ENCODE measurements around the gene CBR3. TPM values are rescaled to one million over a fixed set of nuclear protein-coding genes. Genes with fewer than 3 reads are reported as not detected.

The CBR3 gene
- total RNA-seq, 1 donor: 4.1 TPM

- H3K4me3 ChIP-seq (ENCODE audit: low read length): no peak overlapping the region
- no peaks in the 10 kb centered on the region for H3K9me3 ChIP-seq (ENCODE audit: low read depth, low read length)
- H3K4me1 ChIP-seq (ENCODE audit: insufficient read depth, low read length): peaks cover 50% of the 10 kb centered on the region
- no peaks in the 10 kb centered on the region for H3K27me3 ChIP-seq (ENCODE audit: insufficient read depth, low read length)
Measured at GRCh38 chr21:36175771-36176565, 41.1 kb downstream of the CBR3 start.

DNA sequence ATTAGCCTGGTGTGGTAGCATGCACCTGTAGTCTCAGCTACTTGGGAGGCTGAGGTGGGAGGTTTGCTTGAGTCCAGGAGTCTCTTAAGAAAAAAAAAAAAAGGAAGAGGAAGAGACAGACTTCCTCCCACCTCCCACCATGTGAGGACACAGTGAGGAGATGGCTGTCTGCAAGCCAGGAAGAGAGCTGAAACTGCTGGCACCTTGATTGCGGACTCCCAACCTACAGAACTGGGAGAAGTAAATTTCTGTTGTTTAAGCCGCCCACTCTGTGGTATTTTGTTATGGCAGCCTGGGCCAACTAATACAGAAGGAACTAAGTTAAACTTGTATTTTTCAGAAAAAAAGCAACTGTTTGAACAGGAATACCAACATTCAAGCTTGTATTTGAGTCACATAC, 43.5 kb downstream of the CBR3 start:
- Histone ChIP-seq H3K4me1 (ENCODE audit: insufficient read depth, low read length) (peaks cover 51% of the 10 kb centered on the region), H3K27me3 (ENCODE audit: insufficient read depth, low read length) (no peaks in the 10 kb centered on the region)

DNA sequence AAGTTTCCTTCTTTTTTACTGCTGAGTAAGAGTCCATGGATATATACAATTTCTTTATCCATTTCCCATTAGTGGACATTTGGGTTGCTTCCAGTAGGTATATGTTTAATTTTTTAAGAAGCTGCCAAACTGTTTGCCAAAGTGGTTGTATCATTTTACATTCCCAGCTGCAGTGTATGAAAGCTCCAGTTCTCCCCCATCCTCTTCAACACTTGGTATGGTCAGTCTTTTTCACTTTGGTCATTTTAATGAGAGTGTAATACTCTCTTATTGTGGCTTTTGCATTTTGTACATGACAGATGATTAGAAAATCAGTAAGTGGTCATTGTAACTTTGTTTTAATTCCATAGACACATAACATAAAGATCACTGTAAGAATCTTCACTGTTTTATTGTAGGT, 44.3 kb downstream of the CBR3 start:
- H3K9me3 ChIP-seq (ENCODE audit: low read depth, low read length): no peaks in the 10 kb centered on the region
- H3K4me1 ChIP-seq (ENCODE audit: insufficient read depth, low read length): peaks cover 48% of the 10 kb centered on the region
- no peak overlapping the region for H3K4me3 ChIP-seq (ENCODE audit: low read length)
- no peaks in the 10 kb centered on the region for H3K27me3 ChIP-seq (ENCODE audit: insufficient read depth, low read length)

More for the DNA sequence above, 43.5 kb downstream of the CBR3 start:
- no peak overlapping the region for H3K4me3 ChIP-seq (ENCODE audit: low read length)
- no peaks in the 10 kb centered on the region for H3K9me3 ChIP-seq (ENCODE audit: low read depth, low read length)

- Histone ChIP-seq H3K4me1 (ENCODE audit: insufficient read depth, low read length) (peaks cover 54% of the 10 kb centered on the region), H3K4me3 (ENCODE audit: low read length) (no peak overlapping the region), H3K9me3 (ENCODE audit: low read depth, low read length) (no peaks in the 10 kb centered on the region), H3K27me3 (ENCODE audit: insufficient read depth, low read length) (no peaks in the 10 kb centered on the region)
Measured at GRCh38 chr21:36180963-36181362, 46.1 kb downstream of the CBR3 start.

- Histone ChIP-seq H3K9me3 (ENCODE audit: low read depth, low read length) (no peaks in the 10 kb centered on the region), H3K4me3 (ENCODE audit: low read length) (no peak overlapping the region), H3K4me1 (ENCODE audit: insufficient read depth, low read length) (peaks cover 62% of the 10 kb centered on the region), H3K27me3 (ENCODE audit: insufficient read depth, low read length) (no peaks in the 10 kb centered on the region)
Measured at GRCh38 chr21:36183144-36183795, 48.4 kb downstream of the CBR3 start.

- no peaks in the 10 kb centered on the region for H3K9me3 ChIP-seq (ENCODE audit: low read depth, low read length)
- H3K4me1 ChIP-seq (ENCODE audit: insufficient read depth, low read length): peaks cover 62% of the 10 kb centered on the region
- H3K4me3 ChIP-seq (ENCODE audit: low read length): no peak overlapping the region
- no peaks in the 10 kb centered on the region for H3K27me3 ChIP-seq (ENCODE audit: insufficient read depth, low read length)
Measured at GRCh38 chr21:36184545-36184944, 49.7 kb downstream of the CBR3 start.

- Histone ChIP-seq H3K27me3 (ENCODE audit: insufficient read depth, low read length) (no peaks in the 10 kb centered on the region), H3K4me1 (ENCODE audit: insufficient read depth, low read length) (peaks cover 62% of the 10 kb centered on the region), H3K9me3 (ENCODE audit: low read depth, low read length) (no peaks in the 10 kb centered on the region), H3K4me3 (ENCODE audit: low read length) (no peak overlapping the region)
Measured at GRCh38 chr21:36185523-36185922, 50.6 kb downstream of the CBR3 start.

DNA sequence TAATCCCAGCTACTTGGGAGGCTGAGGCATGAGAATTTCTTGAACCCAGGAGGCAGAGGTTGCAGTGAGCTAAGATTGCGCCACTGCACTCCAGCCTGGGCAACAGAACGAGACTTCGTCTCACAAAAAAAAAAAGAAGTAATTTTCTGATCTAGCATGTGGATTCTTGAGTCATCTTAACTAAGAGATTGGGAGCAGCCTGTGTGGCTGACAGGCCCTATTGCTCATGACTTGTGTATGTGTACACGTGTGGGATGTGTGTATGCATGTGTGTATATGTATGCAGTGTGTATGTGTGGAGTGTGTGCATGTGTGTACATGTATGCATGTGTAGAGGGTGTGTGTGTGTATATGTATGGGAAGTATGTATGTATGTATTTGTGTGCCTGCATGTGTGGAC, 51.2 kb downstream of the CBR3 start:
- Histone ChIP-seq H3K4me1 (ENCODE audit: insufficient read depth, low read length) (peaks cover 60% of the 10 kb centered on the region), H3K4me3 (ENCODE audit: low read length) (no peak overlapping the region), H3K27me3 (ENCODE audit: insufficient read depth, low read length) (no peaks in the 10 kb centered on the region), H3K9me3 (ENCODE audit: low read depth, low read length) (no peaks in the 10 kb centered on the region)

DNA sequence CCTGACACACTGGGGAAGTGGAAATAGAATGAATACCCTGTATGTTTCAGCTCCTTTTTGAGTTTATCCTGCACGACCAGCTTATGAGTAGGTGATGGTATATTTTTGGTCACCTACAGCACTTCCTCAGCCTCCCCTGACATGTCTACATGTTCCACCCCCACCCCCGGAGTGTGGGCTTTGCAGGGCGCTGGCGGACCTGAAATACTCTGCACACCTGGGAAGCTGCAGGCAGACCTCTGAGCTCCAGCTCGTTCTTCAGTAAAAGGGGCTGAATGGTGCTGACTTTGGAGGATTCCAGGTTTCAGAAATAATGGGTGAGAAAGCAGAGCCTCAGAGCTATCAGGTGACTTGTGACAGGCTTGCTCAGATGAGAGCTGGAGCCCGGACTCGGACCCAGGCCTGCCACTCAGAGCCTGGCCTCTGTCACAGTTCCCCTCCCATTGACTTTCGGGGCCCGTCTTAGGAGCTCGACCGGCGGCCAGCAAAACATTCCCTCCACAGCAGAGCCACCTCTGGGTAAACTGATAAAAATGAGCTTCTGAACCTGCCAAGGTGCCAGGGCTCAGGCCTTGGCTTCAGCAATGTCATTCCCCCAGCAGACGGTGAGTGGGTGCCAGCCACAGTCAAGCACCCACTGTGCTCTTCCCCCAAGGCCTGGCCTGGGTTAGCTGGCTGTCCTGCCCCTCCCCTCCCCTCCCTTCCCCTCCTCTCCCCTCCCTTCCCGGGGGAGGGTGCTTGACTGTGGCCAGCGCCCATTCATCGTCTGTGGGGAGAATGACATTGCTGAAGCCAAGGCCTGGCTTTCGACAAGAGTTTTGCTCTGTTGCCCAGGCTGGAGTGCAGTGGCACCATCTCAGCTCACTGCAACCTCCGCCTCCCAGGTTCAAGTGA, 51.9 kb downstream of the CBR3 start:
- H3K4me1 ChIP-seq (ENCODE audit: insufficient read depth, low read length): peaks cover 53% of the 10 kb centered on the region
- no peaks in the 10 kb centered on the region for H3K9me3 ChIP-seq (ENCODE audit: low read depth, low read length)
- H3K4me3 ChIP-seq (ENCODE audit: low read length): no peak overlapping the region
- no peaks in the 10 kb centered on the region for H3K27me3 ChIP-seq (ENCODE audit: insufficient read depth, low read length)

GRCh38 chr21:36188081-36188681, 53.3 kb downstream of the CBR3 start:
- H3K4me3 ChIP-seq (ENCODE audit: low read length): no peak overlapping the region
- H3K4me1 ChIP-seq (ENCODE audit: insufficient read depth, low read length): peaks cover 39% of the 10 kb centered on the region
- no peaks in the 10 kb centered on the region for H3K9me3 ChIP-seq (ENCODE audit: low read depth, low read length)
- H3K27me3 ChIP-seq (ENCODE audit: insufficient read depth, low read length): no peaks in the 10 kb centered on the region

DNA sequence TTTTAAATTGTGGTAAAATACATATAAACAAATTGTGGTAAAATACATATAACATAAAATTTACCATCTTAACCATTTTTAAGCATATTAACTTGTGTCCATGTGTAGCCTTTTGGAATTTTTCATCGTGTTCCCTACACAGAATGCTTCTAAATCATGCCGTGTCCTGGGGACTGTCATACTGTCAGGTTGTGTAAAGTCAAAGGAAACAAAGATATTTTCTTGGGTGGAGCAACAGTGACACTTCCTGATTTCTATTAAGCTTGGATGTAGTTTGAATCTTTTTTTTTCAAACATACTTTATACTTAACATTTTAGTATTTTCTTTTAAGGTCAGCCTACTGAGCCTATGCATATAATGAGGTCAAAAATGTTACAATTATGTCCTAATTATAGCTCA, 54.1 kb downstream of the CBR3 start:
- Histone ChIP-seq H3K27me3 (ENCODE audit: insufficient read depth, low read length) (no peaks in the 10 kb centered on the region), H3K4me1 (ENCODE audit: insufficient read depth, low read length) (peaks cover 32% of the 10 kb centered on the region), H3K9me3 (ENCODE audit: low read depth, low read length) (no peaks in the 10 kb centered on the region), H3K4me3 (ENCODE audit: low read length) (no peak overlapping the region)

DNA sequence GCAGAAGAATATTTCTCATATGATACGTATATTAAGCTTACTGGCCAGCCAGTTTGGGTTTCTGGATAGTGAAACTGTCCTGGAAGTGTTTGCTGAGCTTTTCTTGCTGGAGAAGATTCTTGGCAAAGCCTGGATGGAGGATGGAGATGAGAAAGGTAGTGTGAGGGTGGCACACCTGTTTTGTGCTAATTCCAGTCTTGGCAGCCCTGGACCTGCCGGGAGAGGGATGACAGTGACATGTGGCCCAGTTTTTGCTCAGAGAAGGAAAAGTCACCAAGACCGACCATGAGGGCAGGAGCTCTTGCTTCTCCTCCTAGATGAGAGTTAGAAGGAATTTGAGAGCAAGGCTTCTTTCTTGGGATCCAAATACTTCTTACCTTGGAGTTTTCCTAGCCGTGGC, 55.9 kb downstream of the CBR3 start:
- no peak overlapping the region for H3K4me3 ChIP-seq (ENCODE audit: low read length)
- H3K27me3 ChIP-seq (ENCODE audit: insufficient read depth, low read length): no peaks in the 10 kb centered on the region
- H3K9me3 ChIP-seq (ENCODE audit: low read depth, low read length): no peaks in the 10 kb centered on the region
- H3K4me1 ChIP-seq (ENCODE audit: insufficient read depth, low read length): peaks cover 22% of the 10 kb centered on the region

DNA sequence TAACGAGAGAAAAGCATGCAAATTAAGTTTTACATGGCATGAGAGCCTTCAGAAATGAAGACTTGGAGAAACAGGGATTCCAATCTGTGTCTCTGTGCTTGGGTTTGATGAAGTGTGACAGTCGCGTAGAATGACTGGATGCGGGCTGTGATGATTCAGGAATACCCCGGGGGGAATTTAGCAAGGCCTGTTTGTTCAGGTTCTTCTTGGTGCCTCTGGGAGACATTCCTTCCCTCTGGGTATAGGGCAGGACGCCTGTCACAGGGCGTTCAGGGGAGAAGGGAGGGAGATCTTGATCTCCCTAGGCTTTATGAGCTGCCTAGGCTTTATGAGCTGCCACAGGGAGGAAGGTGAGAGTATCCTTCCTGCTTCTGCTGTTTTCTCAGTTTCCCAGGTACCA, 58.3 kb downstream of the CBR3 start:
- Histone ChIP-seq H3K27me3 (ENCODE audit: insufficient read depth, low read length) (no peaks in the 10 kb centered on the region), H3K9me3 (ENCODE audit: low read depth, low read length) (no peaks in the 10 kb centered on the region), H3K4me3 (ENCODE audit: low read length) (no peak overlapping the region), H3K4me1 (ENCODE audit: insufficient read depth, low read length) (peaks cover 8% of the 10 kb centered on the region)

DNA sequence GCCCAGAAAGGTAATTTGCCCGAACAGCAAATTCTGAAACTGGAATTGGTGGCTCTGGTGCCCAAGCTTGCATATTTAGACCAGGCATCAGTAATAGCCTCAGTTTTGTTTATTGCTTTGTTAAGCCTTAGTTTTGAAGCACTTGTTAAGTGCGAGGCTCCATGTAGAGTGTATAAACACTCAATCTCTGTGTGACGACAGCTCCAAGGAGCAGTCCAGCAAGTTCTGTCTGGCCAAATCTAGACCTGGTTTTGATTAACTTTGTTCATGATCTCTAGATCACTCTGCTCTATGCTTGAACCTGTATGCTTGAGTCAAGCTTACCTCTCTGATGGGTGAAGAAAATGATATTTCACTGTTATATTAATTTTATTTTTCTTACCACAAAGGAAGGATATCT, 59.1 kb downstream of the CBR3 start:
- no peaks in the 10 kb centered on the region for H3K9me3 ChIP-seq (ENCODE audit: low read depth, low read length)
- no peak overlapping the region for H3K4me3 ChIP-seq (ENCODE audit: low read length)
- H3K27me3 ChIP-seq (ENCODE audit: insufficient read depth, low read length): no peaks in the 10 kb centered on the region
- H3K4me1 ChIP-seq (ENCODE audit: insufficient read depth, low read length): peaks cover 3% of the 10 kb centered on the region

GRCh38 chr21:36195613-36196012, 60.7 kb downstream of the CBR3 start:
- Histone ChIP-seq H3K4me1 (ENCODE audit: insufficient read depth, low read length) (no peaks in the 10 kb centered on the region), H3K4me3 (ENCODE audit: low read length) (no peak overlapping the region), H3K27me3 (ENCODE audit: insufficient read depth, low read length) (no peaks in the 10 kb centered on the region), H3K9me3 (ENCODE audit: low read depth, low read length) (no peaks in the 10 kb centered on the region)

Measured in mononuclear cell (primary cell).